ENCODE results near the gene GPR26.
"Not testable (repeated sequence)": the region's sequence is repeated elsewhere in the genome, so short reads cannot be mapped to it uniquely, and the experiment has no call there.

The GPR26 gene

DNA sequence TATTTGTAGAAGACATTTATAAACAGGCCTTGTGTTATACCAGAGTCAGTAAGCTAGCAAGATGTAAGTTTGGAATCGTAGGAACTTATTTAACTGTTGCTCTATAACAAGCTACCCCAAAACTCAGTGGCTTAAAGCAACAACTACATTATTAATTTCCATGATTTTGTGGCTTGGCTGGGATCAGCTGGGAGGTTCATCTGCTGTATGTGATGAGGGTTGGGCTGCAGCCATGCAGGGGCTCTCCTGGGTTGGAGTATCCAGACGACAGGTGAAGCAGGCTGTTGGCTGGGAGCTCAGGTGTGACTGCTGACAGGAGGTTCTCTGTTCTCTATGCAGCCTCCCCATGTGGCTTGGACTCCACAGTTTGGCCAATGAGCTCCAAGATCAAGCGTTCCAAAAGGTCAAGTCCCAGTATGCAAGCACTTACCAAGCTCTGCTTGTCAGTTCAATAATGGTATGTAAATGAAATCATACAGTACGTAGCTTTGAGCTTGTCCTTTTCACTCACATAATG, 52.4 kb downstream of the GPR26 start:
- no peak for DNase-seq

DNA sequence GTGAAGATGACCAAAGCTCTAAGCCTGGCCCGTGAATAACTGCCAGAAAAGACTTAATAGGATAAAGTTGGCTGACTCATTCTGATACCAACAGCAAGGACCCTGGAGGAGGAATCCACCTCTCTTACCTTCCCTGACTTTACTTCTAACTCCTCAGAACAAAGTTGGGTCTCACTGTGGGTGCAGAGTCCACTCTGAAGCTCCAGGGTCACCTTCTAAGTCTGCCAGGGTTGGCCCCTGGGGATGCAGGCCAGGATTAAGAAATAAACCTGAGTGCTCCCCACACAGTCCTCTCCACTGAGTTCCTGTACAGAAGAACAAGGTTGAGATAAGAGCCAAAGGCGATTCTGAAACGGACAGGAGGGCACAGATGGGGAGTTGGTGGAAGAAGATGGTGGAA, 54.4 kb downstream of the GPR26 start:
- DNase-seq: no peak

DNA sequence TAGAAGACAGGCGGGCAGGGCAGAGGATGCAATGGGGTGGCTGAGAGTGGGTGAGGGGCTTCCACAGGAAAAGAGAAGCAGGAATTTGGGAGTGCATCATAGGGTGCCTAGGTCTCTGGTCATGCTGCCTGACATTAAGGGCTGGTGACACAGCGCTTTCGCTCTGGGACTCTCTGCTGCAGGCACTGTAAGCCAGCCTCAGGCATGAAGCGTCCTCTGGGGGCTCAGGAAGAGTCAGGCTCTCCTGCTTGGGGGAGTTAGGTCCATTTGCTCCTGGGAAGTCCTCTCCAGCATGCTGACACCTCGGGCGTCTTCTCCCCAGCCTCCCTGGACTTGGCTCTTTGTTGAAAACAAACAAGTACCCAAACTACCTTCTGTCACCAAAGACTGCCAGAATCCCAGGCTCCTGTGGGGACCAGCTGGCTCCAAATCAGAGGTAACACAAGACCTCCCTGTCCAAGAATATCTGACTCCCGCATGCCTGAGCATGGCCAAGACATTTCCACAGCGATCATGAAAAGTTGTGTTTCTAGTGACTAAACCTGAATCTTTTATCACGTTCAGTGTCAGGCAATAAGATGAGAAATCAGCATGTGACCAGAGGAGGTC, 55.4 kb downstream of the GPR26 start:
- no peak for DNase-seq

DNA sequence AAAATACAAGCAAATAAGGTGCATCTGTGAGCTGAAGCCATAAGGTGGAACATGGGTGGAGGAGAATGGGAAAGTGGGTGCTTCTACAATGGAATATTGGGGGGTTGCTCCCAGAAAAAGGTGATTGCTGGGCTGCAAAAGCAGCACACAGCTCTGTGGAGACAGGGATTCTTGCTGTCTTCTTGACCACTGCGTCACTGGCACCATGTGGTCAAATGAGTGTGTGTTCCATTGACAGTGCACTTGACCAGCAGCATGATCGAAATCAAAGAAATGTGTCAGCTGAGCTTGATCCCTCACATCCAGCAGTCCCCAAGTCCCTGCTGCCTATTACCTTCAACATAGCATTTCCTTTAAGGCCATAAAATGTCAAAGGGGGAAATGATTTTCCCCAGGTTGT, 56.2 kb downstream of the GPR26 start:
- no peak for DNase-seq

DNA sequence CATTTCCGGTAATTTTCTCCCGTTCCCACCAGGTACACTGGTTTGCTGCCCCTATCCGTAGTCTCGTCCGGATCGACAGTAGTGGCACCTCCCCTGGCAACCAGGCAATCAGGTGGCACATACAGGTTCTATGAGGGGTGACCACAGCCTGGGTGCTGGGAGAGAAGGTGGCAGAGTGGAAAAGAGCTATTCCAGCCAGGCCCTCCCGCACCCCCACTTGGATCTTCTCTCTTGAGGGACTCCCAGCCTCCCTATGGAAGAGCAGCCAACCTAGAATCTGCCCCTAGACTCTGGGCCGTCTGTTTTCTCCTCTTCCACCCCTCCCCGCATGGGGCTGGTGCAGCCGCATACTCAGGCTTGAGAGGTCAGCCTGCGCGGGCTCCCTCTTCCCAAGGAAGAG, 58.6 kb downstream of the GPR26 start:
- no peak for DNase-seq

DNA sequence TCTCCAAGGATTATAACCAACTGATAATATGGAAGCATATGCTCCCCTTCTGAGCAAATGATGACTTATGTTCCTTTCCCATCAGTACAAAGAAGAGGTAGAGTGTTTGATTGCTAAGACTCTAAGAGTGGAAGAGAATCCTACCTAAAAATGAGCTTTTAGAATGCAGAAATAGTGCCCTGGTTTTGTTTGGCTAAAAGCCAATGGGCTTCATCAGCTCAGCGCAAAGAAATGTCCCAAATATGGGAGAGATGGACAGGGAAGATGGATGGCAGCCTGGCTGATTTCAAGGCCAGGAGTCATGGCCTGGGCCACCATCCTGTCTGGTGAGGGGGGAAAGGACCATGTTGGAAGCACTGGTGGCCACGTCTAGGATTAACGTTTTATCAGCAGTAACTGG, 60.2 kb downstream of the GPR26 start:
- no peak for DNase-seq

GRCh38 chr10:123726836-123727235, 60.7 kb downstream of the GPR26 start:
- DNase-seq: no peak

DNA sequence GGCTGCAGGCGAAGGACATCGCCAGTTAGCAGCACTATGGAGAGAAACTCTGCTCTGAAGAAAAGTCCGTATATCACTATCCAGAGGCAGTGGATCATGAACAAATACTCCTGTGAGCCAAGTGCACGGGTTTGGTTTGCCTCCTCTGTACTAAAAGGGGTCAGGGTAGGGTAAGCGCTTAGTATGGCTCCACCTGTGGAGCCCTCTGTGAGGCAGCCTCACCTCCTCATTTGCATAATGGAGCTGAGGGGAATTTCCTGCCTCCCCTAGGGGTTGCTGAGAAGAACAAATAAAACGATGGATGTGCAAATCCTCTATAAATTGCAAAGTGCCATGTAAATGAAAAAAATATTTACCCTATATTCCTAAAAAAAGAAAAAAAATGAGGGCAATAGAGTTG, 63.4 kb downstream of the GPR26 start:
- no peak for DNase-seq

DNA sequence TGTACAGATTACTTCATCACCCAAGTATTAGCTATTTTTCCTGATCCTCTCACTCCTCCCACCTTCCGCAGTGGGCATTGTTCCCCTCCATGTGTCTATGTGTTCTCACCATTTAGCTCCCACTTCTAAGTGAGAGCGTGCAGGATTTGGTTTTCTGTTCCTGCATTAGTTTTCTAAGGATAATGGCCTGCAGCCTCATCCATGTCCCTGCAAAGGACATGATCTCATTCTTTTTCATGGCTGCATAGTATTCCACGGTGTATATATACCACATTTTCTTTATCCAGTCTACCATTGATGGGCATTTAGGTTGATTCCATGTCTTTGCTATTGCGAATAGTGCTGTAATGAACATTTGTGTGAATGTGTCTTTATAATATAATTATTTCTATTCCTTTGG, 70.8 kb downstream of the GPR26 start:
- DNase-seq: not testable (repeated sequence)

DNA sequence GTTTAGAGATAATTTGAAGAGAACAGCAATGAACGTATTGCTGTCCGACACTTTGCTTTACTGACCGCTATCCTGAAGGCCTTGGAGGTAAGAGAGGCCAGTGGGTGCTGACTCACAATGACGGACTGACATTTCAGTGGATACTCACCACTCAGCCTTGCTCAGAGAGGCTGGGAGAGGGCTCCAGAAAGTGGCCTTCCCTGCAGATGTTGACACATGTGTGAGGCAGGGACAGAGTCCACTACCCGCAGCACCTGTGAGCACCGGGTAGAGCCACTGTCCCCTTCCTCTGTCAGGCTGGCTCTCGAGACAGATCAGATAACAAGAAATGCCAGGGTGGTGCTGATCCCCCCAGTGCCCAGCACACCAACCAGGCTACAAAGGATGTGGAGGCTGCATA, 75.0 kb downstream of the GPR26 start:
- DNase-seq: no peak

GRCh38 chr10:123741711-123742110, 75.6 kb downstream of the GPR26 start:
- DNase-seq: no peak

- no peak for DNase-seq
Observed at GRCh38 chr10:123742751-123743440, 76.7 kb downstream of the GPR26 start.

DNA sequence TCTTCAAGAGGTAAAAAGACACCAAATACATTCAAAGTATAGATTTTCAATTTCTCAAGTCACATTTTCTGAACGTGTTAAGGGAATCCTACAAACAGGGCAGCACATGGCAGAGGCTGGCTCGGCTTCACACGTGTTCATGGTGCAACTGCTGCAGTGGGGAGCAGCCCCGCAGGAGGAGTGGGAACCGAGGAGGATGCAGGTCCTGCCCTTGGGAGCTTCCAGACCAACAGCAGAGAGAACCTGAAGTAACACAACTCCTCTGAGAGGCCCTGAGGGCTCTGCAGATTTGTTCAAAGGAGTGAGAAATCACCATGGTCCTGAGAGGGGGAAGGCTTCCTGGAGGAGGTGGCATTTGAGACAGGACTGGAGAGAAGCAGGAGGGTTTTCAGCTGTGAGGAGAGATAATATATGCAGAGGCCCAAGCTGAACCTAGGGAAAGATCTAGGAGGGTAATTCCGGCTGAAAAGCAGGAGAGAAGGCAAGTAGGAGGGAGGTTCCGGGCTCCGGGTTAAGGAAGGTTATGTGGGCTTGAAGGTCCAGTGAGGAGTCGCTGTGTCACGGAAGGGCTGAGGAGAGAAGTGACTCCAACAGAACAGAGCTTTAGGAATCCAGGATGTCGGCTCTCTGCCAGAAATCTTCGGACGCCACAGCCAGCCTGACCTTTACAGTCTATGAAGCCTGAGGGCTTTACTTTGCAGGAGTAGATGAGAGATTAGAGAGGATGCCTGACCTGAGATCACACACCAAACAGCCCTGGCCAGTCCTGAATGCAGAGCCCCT, 77.5 kb downstream of the GPR26 start:
- DNase-seq: no peak

- DNase-seq: no peak
Observed at GRCh38 chr10:123744224-123744536, 78.0 kb downstream of the GPR26 start.
